NT2/D1 (cell line): ENCODE data around the gene RHOV.

Experiments used
- DNase-seq: peaks from one replicate; pipeline ENCODE4 v3.0.0-alpha.2; 2011; ENCODE audit warnings: low read depth, low spot score
- H3K27me3 ChIP-seq: 2 replicates; pipeline ENCODE4 v1.6.0; 2011; ENCODE audit warnings: mild to moderate bottlenecking; ENCODE audit not compliant: insufficient read length, insufficient read depth
- H3K36me3 ChIP-seq: 2 replicates; pipeline ENCODE4 v1.6.1; 2011; ENCODE audit warnings: mild to moderate bottlenecking, low read length, mixed read lengths; ENCODE audit not compliant: insufficient read depth, insufficient read length
- H3K4me1 ChIP-seq: 2 replicates; pipeline ENCODE4 v1.5.1; 2011; ENCODE audit not compliant: insufficient read depth, insufficient read length
- H3K4me3 ChIP-seq: 2 replicates; pipeline ENCODE4 v1.5.1; 2011; ENCODE audit warnings: low read depth; ENCODE audit not compliant: insufficient read length
- H3K9ac ChIP-seq: 2 replicates; pipeline ENCODE4 v1.6.0; 2011; ENCODE audit warnings: low read depth; ENCODE audit not compliant: insufficient read length
- H3K9me3 ChIP-seq: 2 replicates; pipeline ENCODE4 v1.5.1; 2011; ENCODE audit warnings: mild to moderate bottlenecking, low read length; ENCODE audit not compliant: insufficient read depth
- SUZ12 ChIP-seq: IDR thresholded peaks from 2 replicates; pipeline ENCODE4 v1.6.1; 2011; ENCODE audit not compliant: insufficient read length, insufficient read depth; ENCODE audit errors: extremely low read depth
- YY1 ChIP-seq: IDR thresholded peaks from 2 replicates; pipeline ENCODE4 v1.6.1; 2011; ENCODE audit not compliant: insufficient read length, insufficient read depth
- ZNF274 ChIP-seq: IDR thresholded peaks from 2 replicates; pipeline ENCODE4 v1.6.1; 2011; ENCODE audit warnings: mild to moderate bottlenecking, low read depth, low read length

RHOV gene

DNA sequence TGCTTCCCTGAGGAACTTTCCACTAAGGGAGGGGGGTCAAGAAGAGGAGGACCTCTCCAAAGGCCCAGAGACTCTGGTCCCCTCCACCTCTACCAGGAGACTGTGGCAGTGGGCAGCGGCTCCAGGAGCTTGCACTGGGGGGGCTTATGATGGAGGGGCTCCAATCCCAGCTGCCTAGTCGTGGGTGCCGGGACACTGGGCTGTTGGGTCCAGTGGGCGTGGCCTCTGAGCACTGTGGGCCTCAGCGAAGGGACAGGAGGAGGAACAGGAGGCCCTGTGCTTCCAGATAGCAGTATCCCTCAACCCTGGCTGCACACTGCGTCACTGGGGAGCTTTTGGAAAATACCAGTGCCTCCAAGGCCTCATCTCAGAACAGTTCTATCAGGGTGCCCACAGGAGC, 41.6 kb upstream of the RHOV start:
- Histone ChIP-seq H3K4me3 (no peak overlapping the region), H3K36me3 (no peaks in the 10 kb centered on the region), H3K9ac (no peak overlapping the region), H3K4me1 (peaks cover 31% of the 10 kb centered on the region), H3K27me3 (peaks cover 63% of the 10 kb centered on the region), H3K9me3 (no peaks in the 10 kb centered on the region)
- no peak for DNase-seq
- TF ChIP-seq ZNF274, result no peak
- no peak for TF ChIP-seq SUZ12
- no peak for TF ChIP-seq YY1

DNA sequence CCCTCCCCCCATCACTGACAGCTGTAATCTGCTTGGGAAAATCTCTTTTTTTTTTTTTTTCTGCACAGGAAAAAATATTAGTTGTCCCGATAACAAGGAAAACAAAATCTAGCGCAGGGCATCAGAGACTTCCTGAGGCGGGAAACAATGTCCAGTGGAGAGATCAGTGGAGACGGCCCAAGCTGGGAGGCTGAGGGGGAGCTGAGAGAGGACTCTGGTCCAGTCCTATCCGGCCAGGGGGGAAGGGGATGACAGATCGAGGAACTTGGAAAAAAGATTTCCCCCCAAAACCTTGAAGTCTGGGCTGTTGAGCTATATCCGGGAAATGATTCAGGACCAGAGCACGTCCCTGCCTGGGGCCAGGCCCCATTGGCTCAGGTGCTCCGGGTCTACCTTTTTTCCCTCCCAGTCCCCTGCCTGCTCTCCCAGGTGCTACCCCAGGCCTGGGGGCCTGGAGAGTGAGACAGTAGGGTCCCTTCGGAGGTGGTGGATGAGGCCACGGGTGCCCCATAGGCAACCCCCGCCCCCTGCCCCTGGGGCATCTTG, 41.2 kb upstream of the RHOV start:
- H3K36me3 ChIP-seq, result no peaks in the 10 kb centered on the region
- no peak overlapping the region for H3K4me3 ChIP-seq
- H3K27me3 ChIP-seq, result peaks cover 58% of the 10 kb centered on the region
- no peak for DNase-seq
- TF ChIP-seq SUZ12 (no peak), YY1 (no peak), ZNF274 (no peak)
- H3K9me3 ChIP-seq, result no peaks in the 10 kb centered on the region
- H3K4me1 ChIP-seq, result peaks cover 34% of the 10 kb centered on the region
- H3K9ac ChIP-seq, result no peak overlapping the region

GRCh38 chr15:40914486-40914885, 40.5 kb upstream of the RHOV start:
- no peak overlapping the region for H3K9ac ChIP-seq
- peaks cover 57% of the 10 kb centered on the region for H3K27me3 ChIP-seq
- DNase-seq, result no peak
- H3K36me3 ChIP-seq, result peaks cover 2% of the 10 kb centered on the region
- TF ChIP-seq ZNF274 (no peak), SUZ12 (no peak), YY1 (no peak)
- H3K9me3 ChIP-seq, result no peaks in the 10 kb centered on the region
- H3K4me3 ChIP-seq, result no peak overlapping the region
- H3K4me1 ChIP-seq, result peaks cover 34% of the 10 kb centered on the region

DNA sequence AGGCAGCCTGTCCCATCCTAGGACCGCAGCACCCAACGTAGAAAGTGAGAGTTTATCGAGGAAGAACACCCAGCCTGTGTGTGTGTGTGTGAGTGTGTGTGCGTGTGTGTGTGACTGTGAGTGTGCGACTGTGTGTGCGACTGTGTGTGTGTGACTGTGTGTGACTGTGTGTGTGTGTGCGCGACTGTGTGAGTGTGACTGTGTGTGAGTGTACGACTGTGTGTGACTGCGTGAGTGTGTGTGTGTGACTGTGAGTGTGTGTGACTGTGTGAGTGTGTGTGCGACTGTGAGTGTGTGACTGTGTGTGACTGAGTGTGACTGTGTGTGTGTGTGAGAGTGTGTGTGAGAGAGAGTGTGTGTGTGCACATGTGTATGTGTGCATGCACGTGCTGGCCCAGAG, 40.0 kb upstream of the RHOV start:
- peaks cover 2% of the 10 kb centered on the region for H3K36me3 ChIP-seq
- no peak for DNase-seq
- H3K4me3 ChIP-seq, result no peak overlapping the region
- H3K9me3 ChIP-seq, result no peaks in the 10 kb centered on the region
- H3K9ac ChIP-seq, result no peak overlapping the region
- peaks cover 55% of the 10 kb centered on the region for H3K27me3 ChIP-seq
- no peak for TF ChIP-seq SUZ12
- no peak for TF ChIP-seq YY1
- no peak for TF ChIP-seq ZNF274
- peaks cover 30% of the 10 kb centered on the region for H3K4me1 ChIP-seq

DNA sequence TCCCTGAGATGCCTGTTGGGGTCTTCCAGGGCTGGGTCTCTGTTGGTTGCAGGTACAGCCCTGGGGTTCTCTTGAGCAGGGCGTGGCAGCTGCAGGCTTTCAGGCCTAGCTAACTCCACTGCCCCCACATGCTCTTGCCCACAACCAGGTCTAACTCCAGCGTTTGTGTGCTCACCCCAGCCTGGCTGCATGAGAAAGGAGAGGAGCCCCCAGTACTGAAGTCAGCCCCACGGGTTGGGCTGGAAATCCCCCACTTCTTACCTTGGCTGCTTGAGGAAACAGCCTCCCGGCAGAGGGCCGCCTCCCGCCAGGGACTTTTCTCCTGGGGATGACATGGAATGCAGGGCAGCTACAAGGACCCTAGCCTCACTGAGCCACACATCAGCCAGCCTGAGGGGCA, 38.4 kb upstream of the RHOV start:
- peaks cover 2% of the 10 kb centered on the region for H3K36me3 ChIP-seq
- no peak for DNase-seq
- no peaks in the 10 kb centered on the region for H3K9me3 ChIP-seq
- peaks cover 48% of the 10 kb centered on the region for H3K27me3 ChIP-seq
- no peak for TF ChIP-seq ZNF274
- TF ChIP-seq YY1, result no peak
- no peak for TF ChIP-seq SUZ12
- H3K4me1 ChIP-seq, result peaks cover 26% of the 10 kb centered on the region
- no peak overlapping the region for H3K9ac ChIP-seq
- H3K4me3 ChIP-seq, result no peak overlapping the region

DNA sequence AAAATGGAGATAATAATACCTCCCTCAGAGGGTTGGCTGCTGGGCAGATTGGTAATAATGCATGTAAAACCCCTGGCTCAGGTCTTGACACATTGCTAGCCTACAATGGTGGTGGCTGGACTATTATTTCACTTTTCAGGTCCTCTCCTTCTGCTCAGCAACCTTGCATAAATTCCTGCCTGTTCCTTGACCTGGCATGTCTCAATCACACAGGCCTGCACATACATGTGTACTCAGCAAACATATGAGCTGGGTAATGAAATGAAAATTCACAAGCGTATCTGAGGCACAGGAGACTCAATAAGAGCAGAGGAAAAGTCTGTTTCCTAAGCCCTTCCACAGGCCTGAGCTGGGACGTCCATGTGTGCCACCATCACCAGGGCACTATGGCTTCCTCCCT, 37.7 kb upstream of the RHOV start:
- no peak overlapping the region for H3K4me3 ChIP-seq
- no peak for TF ChIP-seq SUZ12
- no peak for TF ChIP-seq ZNF274
- TF ChIP-seq YY1, result no peak
- no peaks in the 10 kb centered on the region for H3K9me3 ChIP-seq
- H3K9ac ChIP-seq, result no peak overlapping the region
- no peak for DNase-seq
- H3K4me1 ChIP-seq, result peaks cover 32% of the 10 kb centered on the region
- peaks cover 2% of the 10 kb centered on the region for H3K36me3 ChIP-seq
- peaks cover 40% of the 10 kb centered on the region for H3K27me3 ChIP-seq

- Histone ChIP-seq H3K9me3 (no peaks in the 10 kb centered on the region), H3K27me3 (peaks cover 35% of the 10 kb centered on the region), H3K9ac (no peak overlapping the region), H3K4me1 (peaks cover 34% of the 10 kb centered on the region), H3K4me3 (no peak overlapping the region), H3K36me3 (peaks cover 2% of the 10 kb centered on the region)
- DNase-seq, result peak; percentile 80
- no peak for TF ChIP-seq ZNF274
- TF ChIP-seq SUZ12, result no peak
- TF ChIP-seq YY1, result no peak
Observed at GRCh38 chr15:40911141-40911540, 37.1 kb upstream of the RHOV start.
